SKM-1 treated with dmso at 0.1 percent for 144 hours (cell line): ENCODE measurements around the gene RPL15.
A peak's percentile ranks its signal among the peaks of the same experiment; 100 is the strongest.
"Not testable (repeated sequence)": the region's sequence is repeated elsewhere in the genome, so short reads cannot be mapped to it uniquely, and the experiment has no call there.

Source experiments
- DNase-seq: peaks from one replicate; lab custom pipeline; 2025; ENCODE audit not compliant: unreplicated experiment; lab: John Stamatoyannopoulos, UW

RPL15 gene

DNA sequence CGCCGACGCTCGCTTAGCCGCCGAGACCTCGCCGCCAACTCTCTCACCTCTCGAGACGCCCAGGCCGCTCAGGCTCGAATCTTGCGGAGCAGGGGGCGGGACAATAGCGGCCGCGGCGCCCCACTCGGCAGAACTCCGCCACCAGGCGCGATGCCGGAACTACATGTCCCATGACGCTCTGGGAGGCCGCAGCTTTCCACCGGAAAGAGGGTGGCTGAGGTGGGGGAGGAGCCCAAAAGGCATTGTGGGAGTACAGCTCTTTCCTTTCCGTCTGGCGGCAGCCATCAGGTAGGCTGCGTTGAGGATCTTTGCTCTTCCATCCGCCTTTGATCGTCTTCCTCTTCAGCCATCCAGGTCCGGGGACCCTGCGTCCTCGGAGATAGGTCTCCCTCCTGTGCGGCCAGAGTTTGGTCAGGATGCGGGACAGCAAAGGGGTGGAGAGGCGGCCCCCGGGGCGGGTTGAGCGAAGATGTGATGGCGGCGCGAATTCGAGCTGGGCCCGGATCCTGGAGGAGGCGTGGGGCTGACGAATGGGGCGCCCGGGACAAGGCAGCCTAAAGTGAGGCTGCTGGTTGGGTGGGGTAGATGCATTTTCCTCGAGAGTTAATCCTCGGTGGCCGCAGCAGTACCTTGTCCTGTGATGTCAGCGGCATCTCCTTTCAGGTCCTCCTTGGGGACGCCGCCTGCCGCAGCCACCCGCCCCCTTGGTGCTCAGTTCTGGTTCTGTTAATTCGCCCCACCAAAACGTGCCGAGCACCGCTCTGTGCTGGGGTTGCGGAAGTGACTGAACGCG, at the start of gene RPL15, which contains the start of gene NKIRAS1:
TSS of gene RPL15 (plus strand) at position 247 of the 793 bp plus-strand sequence. CDS start 728 bp downstream, outside the sequence.
TSS of gene NKIRAS1 (minus strand) at position 105 of the 793 bp plus-strand sequence. CDS start 6,086 bp downstream, outside the sequence.
- peak; percentile 97 for DNase-seq

DNA sequence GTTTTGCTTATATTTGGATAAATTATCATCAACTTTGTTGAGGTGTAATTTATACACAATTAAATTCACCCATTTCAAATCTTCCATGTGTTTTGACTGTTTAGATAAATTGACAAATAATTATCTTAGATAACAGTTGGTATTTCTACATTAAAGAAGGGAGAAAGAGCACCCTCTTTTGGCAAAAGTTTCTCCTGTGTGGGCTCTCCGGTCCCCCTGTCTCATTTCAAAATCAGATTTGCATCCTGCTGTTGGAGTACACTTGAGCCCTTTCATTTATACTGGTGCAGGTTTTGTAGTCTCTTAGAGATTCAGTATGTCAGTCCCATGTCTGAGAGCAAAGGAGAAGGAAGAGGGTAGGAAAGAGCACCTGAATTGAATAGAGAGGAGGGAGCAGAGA, 49.5 kb upstream of the RPL15 start:
- no peak for DNase-seq

DNA sequence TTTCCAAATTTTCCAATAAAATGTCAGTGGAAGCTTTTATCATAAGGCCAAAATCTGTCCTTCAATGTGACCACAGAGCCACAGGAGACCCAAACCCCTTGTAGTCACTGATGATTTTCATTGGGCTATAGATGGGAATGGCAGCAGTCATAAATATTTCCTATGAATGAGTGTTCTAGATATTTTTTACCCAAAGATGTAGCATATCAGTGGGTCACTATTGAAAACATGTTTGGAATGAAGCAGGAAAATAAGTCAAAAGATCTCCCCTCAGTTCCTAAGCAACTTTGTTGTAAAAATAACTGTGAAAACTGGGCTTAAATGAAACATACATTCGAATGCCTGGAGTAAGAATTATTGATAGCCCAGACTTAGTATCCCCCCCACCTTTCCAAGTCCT, 49.1 kb upstream of the RPL15 start:
- DNase-seq, result no peak

DNA sequence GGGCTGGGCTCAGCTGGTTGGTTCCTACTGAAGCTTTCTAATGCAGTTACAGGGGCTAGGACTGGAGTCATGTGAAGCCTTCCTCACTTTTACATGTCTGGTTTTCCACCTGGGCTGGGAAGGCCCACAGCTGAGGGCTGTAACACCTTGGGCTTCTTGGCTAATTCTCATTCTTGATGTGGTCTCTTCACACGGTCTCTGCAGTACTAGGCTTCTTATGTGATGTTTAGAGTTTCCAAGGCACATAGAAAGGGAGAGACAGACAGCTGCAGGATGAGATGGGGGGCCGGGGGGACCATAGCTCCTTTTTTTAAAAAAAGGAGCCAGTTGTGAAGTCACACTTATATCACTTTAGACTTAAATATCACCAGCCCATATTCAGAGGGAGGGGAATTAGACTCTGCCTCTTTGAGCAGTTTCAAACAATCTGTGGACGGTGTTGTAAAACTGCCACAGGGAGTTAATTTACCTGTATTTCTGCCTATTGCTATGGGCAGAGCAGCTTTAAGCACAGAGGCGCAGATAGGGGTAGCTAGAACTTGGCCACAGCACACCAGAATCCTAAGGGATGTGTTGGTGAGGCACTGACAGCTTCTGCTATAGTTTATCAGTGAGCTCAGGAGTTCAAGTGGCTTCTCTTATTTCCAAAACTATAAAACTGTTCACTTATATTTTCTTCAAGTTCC, 46.8 kb upstream of the RPL15 start:
- no peak for DNase-seq

DNA sequence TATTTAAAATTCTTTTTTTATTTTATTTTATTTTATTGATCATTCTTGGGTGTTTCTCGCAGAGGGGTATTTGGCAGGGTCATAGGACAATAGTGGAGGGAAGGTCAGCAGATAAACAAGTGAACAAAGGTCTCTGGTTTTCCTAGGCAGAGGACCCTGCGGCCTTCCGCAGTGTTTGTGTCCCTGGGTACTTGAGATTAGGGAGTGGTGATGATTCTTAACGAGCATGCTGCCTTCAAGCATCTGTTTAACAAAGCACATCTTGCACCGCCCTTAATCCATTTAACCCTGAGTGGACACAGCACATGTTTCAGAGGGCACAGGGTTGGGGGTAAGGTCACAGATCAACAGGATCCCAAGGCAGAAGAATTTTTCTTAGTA, 46.3 kb upstream of the RPL15 start:
- not testable (repeated sequence) for DNase-seq

DNA sequence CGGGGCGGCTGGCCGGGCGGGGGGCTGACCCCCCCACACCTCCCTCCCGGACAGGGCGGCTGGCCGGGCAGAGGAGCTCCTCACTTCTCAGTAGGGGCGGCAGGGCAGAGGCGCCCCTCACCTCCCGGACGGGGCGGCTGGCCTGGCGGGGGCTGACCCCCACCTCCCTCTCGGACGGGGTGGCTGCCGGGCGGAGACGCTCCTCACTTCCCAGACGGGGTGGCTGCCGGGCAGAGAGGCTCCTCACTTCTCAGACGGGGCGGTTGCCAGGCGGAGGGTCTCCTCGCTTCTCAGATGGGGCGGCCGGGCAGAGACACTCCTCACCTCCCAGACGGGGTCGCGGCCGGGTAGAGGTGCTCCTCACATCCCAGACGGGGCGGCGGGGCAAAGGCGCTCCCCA, 45.6 kb upstream of the RPL15 start:
- not testable (repeated sequence) for DNase-seq

DNA sequence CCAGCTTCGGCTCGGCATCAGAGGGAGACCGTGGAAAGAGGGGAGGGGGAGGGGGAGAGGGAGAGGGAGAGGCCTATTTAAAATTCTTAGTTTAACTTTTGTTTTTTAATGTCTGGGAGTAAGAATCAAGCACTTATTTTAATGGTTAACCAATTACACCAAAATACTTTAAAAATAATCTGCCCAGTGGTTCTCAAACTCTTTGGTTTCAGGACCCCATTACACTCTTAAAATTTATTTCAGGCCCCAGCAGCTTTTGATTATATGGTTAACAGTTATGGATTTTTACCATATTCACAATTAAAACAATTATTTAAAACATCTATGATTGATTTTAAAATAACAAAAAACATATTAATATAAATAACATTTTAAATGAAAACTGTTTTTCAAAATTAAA, 44.6 kb upstream of the RPL15 start:
- DNase-seq, result no peak

DNA sequence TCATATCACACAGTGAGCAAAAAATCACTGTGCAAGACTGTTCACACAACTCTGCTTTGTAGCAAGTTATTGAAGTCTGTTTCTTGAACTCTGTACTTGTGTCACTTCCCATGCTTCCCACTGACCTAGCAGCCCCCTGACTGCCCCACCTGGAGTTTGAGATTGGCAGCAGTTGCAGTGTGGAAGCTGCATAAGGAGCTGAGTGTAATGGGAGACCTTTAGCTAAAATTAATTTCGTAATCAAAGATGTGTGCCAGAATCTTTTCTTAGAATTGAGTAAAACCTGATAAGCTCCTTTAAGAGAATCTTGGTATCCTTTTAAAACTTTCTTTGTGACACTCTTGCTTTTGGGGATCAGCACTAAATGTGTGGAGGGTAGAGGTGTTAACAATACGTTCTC, 43.0 kb upstream of the RPL15 start:
- DNase-seq, result no peak

DNA sequence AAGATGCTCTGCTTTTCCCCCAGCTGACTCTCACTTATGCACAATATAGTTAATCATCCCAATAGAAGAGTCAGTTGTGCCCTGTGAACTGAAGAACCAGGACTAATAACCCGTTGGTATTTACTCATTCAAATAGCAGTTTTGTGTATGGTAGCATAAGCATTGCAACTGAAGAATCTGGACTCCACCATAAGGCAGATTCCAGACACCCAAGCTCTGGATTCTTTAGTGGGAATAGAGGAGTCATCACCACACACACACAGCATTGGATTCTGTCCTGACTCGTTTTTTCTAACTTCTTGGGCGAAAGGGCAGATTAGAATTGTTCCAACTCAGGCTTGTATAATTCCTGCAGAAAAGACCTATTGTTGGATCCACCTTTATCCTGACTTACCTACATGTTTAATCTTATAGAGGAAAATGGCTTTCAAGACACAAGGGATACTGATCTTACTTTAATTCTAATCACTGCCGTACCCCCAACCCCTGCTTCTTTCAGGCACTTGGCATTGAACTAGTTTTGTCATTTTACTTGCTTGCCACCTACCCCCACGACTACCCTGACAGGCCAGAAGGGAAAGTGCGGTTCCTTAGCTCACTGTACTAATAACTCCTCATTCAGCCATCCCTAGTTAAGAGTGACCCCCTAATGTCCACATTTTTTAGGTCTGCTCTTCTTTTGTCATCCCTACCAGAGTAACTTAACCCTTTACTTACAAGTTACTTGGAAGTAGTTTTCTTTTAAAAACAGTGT, 42.4 kb upstream of the RPL15 start:
- DNase-seq, result no peak

DNA sequence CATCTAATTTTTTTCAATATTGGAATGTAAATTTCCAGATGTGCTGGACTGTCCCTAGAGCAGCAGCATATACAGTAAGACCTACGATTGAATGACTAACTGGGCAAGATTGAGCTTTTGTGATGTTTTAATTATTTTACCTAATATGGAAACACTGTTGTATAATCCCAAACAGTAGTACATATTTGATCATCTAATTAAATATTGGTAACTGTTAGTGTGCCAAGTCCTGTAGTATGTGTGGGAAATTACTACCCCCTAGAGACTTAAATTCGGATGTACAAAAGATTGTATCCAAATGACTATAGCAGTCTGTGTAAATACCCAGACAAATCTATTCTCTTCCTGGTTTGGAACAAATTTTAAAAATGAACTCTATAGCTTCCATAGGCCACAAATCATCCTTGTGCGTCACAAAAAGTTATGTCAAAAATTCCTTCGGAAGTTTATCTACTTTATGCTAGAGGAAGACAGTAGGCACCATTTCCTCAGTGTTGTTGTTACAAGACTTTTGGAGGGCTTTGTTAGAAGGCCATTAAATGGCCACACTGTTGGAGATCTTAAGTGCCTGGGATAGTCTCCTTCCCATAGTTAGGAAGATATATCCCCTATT, 41.7 kb upstream of the RPL15 start:
- no peak for DNase-seq

DNA sequence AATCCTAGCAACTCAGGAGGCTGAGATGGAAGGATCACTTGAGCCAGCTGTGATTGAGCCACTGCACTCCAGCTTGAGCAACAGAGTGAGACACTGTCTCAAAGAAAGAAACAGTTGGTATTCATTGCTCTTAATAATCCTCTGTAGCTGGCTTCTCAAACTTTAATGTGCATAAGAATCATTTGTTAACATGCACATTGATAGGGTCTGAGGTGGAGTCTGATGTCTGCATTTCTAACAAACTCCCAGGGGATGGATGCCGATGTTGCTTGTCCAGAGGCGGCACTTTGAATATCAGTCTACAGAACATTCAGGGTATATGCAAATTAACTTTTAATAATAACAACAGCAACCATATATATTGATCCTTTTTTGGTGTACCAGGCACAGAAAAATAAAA, 40.0 kb upstream of the RPL15 start:
- DNase-seq, result no peak

DNA sequence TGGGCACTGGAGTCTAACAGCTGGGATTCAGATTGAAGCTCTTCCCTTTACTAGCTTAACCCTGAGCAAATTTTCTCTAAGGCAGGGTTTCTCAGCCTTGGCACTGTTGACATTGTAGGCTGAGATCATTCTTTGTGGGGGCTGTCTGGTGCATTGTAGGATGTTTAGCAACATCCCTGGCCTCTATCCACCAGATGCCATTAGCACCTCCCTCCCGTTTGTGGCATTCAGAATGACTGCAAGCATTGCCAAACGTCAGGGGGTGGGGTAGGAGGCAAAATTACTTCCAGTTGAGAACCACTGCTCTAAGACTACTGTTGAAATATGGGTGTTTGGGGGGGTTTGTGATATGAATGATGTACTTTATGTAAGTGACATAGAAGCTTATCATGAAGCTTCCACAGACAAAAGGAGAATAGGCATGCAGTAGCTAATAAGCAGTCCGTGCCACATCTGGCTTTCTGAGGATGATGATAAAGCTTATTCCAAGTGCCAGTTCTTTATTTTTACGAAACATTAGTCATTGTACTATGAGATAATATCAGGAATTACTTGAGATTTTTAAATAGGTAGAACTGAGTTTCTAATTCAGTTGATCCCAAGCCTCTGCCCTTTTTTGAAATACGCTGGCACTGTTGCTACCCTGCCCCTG, 39.5 kb upstream of the RPL15 start:
- DNase-seq, result peak; percentile 81

DNA sequence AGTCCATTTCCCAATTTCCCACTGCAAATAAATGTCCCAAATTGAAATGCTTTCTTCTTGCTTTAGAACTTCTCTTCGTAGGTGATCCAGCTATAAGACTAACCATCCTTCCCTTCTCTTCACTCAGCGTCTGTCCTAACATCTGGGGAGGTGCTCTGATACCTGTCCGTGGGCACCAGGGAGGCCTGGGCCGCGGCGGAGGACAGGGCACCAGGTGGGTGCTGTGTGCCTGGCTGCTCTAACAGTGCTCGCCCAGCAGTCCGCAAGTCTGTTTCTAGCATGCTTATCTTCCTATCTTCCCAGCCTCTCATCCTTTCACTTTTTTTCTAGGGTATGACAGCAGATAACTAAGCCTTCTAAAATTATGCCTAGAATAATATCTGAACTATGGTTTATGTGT, 37.4 kb upstream of the RPL15 start:
- DNase-seq, result no peak

DNA sequence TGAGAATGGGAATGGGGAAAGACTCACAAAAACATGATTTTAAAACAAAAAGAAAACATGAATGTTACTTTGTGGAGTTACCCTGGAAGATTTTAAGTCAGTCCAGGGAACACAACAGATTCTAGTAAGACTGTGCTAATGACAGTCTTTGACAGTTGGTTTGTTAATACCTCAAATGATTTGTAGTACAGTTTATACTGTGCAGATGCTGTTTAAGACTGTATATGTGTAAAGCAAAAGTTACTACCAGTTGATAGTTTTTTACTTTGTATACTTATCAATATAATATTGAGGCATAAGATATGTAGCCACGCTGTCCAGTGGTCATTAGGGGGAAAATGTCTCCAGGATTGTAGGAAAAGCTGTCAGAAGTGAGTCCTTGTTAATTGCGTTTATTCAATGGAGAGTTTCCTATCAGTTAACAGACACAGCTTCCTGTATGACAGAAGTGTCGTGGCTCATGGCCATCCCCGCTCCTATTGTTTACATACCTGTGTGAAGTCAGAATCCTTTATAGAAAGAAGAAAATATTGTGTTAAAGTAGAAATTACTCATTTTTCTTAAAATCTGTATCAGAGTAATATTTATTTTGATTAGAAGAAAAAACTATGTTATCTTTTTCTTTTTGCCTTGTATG, 36.1 kb upstream of the RPL15 start:
- DNase-seq, result no peak

DNA sequence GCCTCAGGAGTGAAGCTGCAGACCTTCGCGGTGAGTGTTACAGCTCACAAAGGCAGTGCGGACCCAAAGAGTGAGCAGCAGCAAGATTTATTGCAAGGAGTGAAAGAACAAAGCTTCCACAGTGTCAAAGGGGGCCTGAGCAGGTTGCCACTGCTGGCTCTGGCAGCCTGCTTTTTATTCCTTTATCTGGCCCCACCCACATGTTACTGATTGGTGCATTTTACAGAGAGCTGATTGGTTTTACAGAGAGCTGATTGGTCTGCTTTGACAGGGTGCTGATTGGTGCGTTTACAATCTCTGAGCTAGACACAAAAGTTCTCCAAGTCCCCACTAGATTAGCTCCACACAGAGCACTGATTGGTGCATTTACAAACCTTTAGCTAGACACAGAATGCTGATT, 34.9 kb upstream of the RPL15 start:
- DNase-seq, result not testable (repeated sequence)

DNA sequence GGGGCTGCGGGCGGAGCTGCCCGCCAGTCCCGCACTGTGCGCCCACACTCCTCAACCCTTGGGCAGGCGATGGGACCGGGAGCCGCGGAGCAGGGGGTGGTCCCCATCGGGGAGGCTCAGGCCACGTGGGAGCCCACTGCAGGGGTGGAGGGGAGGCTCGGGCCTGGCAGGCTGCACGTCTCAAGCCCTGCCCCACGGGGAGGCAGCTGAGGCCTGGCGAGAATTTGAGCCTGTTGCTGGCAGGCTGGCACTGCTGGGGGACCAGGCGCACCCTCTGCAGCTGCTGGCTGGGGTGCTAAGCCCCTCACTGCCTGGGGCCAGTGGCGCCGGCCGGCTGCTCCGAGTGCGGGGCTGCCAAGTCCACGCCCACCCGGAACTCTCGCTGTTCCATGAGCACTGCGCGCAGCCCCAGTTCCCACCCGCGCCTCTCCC, 34.4 kb upstream of the RPL15 start:
- DNase-seq, result no peak

DNA sequence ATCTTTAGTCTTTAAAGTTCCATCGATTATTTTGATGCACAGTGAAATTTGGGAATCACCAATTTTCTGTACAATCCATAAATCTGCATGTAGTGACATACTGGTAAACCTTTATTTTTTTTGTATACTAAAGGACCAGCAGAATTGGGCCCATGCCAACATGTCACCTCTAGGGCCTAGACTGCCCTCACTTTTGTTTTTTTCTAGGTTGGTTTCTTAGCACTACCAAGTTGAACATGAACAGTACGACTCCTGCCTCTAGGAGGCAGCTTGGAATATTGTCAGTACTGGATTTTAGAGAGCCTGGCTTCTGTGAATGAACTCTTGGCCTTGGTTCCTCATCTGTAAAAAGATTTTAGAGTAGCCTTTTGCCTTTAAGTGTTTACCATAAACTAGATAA, 32.5 kb upstream of the RPL15 start:
- no peak for DNase-seq

DNA sequence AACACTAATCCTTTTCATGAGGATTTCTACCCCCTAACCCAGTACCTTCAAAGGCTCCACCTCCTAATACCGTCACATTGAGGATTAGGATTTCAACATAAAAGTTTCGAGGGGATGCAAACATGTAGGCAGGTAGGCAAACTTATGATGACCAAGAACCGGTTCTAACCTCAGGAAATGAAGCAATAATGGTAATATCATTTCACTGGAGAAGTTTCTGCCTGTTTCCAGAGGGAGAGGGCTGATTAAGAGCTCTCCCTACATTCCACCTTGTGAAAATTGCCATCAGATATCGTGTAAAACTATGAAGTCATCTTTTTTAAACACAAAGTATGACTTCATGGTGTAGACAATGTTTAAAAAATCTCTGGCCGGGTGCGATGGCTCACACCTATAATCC, 31.7 kb upstream of the RPL15 start:
- DNase-seq, result no peak

DNA sequence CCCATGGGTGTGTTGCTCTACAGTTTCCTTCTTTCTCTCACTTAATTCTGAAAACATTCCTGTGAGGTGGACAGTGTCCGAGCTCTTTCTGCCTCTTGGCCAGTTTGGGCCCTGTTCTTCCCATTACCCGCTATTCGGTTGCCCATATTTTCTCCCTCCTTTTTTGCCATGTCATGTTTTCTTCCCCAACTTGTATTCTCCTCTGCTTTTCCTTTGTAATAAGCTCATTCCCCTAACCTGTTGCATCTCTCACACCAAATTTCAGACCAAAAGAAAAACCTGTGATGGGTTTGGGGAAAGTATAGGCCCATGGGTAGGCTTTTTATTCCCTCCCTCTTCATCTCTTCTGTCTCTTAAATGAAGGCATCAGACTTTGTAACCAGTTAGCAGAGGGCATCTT, 30.6 kb upstream of the RPL15 start:
- no peak for DNase-seq

DNA sequence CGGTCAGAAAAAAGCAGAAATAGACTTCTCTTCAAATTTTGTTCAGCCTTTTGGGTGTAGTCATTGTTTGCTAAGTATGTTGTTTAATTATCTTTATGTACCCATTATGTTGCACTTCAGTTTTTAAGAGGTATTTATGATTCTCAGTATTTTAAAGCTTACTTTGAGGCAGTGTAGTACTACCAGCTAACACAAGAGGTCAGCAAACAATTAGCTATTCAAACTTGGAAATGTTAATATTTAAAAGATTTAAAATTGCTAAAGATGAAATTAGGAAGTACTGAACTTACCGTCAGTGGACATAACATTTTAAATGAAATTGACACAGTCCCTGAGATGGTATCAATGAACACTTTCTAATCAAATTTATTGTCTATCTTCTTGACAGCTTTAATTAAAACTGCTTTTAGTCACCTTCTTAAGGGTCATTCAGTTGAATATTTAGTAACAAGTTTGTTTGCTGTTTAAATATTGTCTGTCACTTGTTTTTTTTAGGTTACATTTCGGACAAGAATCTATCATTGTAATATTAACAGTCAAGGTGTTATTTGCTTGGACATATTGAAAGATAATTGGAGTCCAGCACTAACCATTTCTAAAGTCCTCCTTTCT, 28.2 kb upstream of the RPL15 start:
- no peak for DNase-seq
